HG03045 (cell line): Measurements from ENCODE around the gene S1PR3.

Experiments used
- ATAC-seq: cut with Tn5 transposase; IDR thresholded peaks from one replicate; pipeline ENCODE4 v1.9.1; 2021; ENCODE audit warnings: mild to moderate bottlenecking, moderate library complexity; ENCODE audit not compliant: unreplicated experiment

S1PR3 gene

GRCh38 chr9:88968799-88969198 is 22.5 kb upstream of the S1PR3 start:
- no peak for ATAC-seq

GRCh38 chr9:88969646-88970373 is 21.5 kb upstream of the S1PR3 start:
- no peak for ATAC-seq

GRCh38 chr9:88971131-88971960 is 19.9 kb upstream of the S1PR3 start:
- no peak for ATAC-seq

- no peak for ATAC-seq
Observed at GRCh38 chr9:88972401-88972800, 18.9 kb upstream of the S1PR3 start.

- no peak for ATAC-seq
Observed at GRCh38 chr9:88973281-88974045, 17.8 kb upstream of the S1PR3 start.

- no peak for ATAC-seq
Observed at GRCh38 chr9:88974641-88975040, 16.6 kb upstream of the S1PR3 start.

- ATAC-seq, result no peak
Observed at GRCh38 chr9:88975966-88976889, 15.0 kb upstream of the S1PR3 start.

GRCh38 chr9:88976890-88977257 is 14.4 kb upstream of the S1PR3 start:
- ATAC-seq, result no peak

GRCh38 chr9:88978034-88978433 is 13.2 kb upstream of the S1PR3 start:
- ATAC-seq, result no peak

- no peak for ATAC-seq
Observed at GRCh38 chr9:88979021-88979420, 12.2 kb upstream of the S1PR3 start.

- ATAC-seq, result no peak
Observed at GRCh38 chr9:88979791-88980190, 11.5 kb upstream of the S1PR3 start.

GRCh38 chr9:88980740-88981203 is 10.5 kb upstream of the S1PR3 start:
- ATAC-seq, result no peak

- ATAC-seq, result no peak
Observed at GRCh38 chr9:88983865-88984542, 7.3 kb upstream of the S1PR3 start.

- ATAC-seq, result no peak
Observed at GRCh38 chr9:88984543-88984883, 6.8 kb upstream of the S1PR3 start.

- ATAC-seq, result no peak
Observed at GRCh38 chr9:88985616-88986015, 5.7 kb upstream of the S1PR3 start.

GRCh38 chr9:88986776-88987175 is 4.5 kb upstream of the S1PR3 start:
- no peak for ATAC-seq

- ATAC-seq, result no peak
Observed at GRCh38 chr9:88987661-88988060, 3.6 kb upstream of the S1PR3 start.

- no peak for ATAC-seq
Observed at GRCh38 chr9:88988796-88989641, 2.2 kb upstream of the S1PR3 start.
